Spleen (tissue), 7 donors: Measurements from ENCODE around the gene CRYAA.
"Not testable (repeated sequence)": the region's sequence is repeated elsewhere in the genome, so short reads cannot be mapped to it uniquely, and the experiment has no call there.

Source experiments
- POLR2A ChIP-seq, 3 donors: fragments of 450-650 bp; IDR thresholded peaks; one replicate each; pipeline ENCODE4 v1.5.1; 2017; ENCODE audit warnings: antibody characterized with exemption in 3 of 3, mild to moderate bottlenecking in 1 of 3
- TF ChIP-seq, protein P1 (sequence below), 11 experiments: fragments of 200-600 bp in 7 of 11; fragments of 450-650 bp in 4 of 11; sonication (generic) in 4 of 11; IDR thresholded peaks in 8 of 11; conservative IDR thresholded peaks in 3 of 11; 1 replicate in 7 of 11; 2 replicates in 4 of 11; pipeline versions ENCODE4 v1.4.0 to v1.8.0; 2016 to 2021; ENCODE audit warnings: antibody characterized with exemption in 11 of 11, inconsistent platforms in 4 of 11, mild to moderate bottlenecking in 1 of 11
- donor health status: DM: no; HTN: no; CAD: no; lungs with moderate emphysema.
- donor health status: DM: no; HTN: no; CAD: no.
- donor health status: DM: no; HTN: no; CAD: no.

DNA sequence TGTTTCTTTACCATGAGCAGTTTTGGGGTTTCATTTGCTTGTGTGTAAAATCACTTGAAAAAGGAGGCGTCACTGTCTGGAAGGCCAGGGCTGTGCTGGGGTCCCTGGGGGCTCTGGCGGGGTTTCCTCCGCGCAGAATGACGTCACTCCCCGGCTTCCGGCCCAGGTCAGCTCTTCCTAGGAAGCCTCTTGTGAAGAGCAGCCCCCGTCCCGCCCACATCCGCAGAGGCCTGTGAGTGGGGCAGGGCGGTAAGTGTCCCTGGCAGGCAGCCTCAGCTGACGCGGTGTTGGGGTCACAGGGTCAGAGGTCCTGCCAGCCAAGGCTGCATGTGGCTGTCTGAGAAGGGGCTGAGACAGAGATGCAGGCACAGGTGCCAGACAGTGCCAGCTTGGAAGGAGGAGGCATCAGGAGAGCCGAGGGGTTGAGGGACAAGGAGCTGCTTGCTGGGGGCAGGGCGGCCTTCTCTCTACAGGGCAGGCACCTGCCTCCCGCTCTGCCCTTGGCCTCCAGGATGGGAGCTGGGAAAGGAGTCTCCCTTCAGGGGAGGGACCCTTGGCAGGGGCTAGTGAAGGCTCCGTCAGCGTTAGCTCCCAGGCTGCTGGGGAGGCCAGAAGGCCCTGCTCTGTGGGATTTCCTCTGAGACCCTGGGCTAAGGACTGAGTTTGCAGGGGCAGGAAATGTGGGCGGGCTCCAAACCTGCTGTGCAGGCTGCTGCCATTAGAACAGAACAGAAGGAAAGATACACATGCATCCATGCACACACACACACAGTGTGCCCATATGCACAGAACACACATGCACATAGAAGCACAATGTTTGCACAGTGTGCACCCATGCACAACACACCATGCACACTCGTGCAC, 8.5 kb downstream of the CRYAA start:
- TF ChIP-seq, protein P1, sequence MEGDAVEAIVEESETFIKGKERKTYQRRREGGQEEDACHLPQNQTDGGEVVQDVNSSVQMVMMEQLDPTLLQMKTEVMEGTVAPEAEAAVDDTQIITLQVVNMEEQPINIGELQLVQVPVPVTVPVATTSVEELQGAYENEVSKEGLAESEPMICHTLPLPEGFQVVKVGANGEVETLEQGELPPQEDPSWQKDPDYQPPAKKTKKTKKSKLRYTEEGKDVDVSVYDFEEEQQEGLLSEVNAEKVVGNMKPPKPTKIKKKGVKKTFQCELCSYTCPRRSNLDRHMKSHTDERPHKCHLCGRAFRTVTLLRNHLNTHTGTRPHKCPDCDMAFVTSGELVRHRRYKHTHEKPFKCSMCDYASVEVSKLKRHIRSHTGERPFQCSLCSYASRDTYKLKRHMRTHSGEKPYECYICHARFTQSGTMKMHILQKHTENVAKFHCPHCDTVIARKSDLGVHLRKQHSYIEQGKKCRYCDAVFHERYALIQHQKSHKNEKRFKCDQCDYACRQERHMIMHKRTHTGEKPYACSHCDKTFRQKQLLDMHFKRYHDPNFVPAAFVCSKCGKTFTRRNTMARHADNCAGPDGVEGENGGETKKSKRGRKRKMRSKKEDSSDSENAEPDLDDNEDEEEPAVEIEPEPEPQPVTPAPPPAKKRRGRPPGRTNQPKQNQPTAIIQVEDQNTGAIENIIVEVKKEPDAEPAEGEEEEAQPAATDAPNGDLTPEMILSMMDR (IDR thresholded peaks at IDR 0.05 in 8 of 11, conservative IDR thresholded peaks at IDR 0.05 in 3 of 11): not testable (repeated sequence)
- TF ChIP-seq POLR2A (IDR thresholded peaks at IDR 0.05): not testable (repeated sequence)
